ENCODE measurements around the gene NFKBIZ. TPM values are rescaled to one million over a fixed set of nuclear protein-coding genes. Genes with fewer than 3 reads are reported as not detected.
A peak's percentile ranks its signal among the peaks of the same experiment; 100 is the strongest.

Gene NFKBIZ
- total RNA-seq, 1 experiment from 2014 or later: 15.1 TPM

DNA sequence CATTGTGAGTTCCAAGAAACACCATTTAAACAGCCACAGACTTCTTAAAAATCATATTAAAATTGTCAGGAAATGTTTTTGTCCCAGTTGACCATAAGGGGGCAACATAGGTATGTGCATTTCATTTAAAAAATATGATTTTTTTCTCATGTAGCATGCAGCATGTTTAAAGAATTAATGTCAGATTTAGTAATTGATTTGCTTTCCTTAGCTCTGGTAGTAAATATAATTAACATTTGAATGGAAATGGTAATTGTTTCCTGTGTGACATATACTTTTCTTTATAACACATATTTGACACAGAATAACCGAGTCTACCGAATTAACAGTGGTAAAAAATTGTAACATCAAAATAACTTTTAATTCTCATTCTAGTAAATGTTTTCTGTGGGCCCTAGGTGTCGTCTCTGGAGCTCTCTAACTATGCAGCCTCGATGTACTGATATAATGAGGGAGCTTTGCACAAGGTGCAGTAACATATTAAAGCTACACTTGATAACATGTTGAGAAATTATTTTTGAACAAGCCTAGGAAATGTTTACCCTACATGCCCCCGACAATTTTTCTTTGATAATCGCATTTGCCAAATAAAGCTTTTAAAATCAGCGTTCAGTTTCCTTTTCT lies 35.4 kb upstream of the NFKBIZ start:
- POLR2A ChIA-PET: no interaction called here
- TF ChIP-seq, protein P1, sequence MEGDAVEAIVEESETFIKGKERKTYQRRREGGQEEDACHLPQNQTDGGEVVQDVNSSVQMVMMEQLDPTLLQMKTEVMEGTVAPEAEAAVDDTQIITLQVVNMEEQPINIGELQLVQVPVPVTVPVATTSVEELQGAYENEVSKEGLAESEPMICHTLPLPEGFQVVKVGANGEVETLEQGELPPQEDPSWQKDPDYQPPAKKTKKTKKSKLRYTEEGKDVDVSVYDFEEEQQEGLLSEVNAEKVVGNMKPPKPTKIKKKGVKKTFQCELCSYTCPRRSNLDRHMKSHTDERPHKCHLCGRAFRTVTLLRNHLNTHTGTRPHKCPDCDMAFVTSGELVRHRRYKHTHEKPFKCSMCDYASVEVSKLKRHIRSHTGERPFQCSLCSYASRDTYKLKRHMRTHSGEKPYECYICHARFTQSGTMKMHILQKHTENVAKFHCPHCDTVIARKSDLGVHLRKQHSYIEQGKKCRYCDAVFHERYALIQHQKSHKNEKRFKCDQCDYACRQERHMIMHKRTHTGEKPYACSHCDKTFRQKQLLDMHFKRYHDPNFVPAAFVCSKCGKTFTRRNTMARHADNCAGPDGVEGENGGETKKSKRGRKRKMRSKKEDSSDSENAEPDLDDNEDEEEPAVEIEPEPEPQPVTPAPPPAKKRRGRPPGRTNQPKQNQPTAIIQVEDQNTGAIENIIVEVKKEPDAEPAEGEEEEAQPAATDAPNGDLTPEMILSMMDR (IDR thresholded peaks at IDR 0.05): peak; percentile 33
- TF ChIP-seq RORB (CRISPR knock-in tag; IDR thresholded peaks at IDR 0.05): no peak
- Mint-ChIP-seq H3K4me1 (peaks cover 10% of the 10 kb centered on the region), H3K36me3 (0 out of 2 replicates have a peak, but pooled peaks cover 4% of the 10 kb centered on the region), H3K27me3 (ENCODE audit: low read depth) (no peaks in the 10 kb centered on the region), H3K9me3 (no peaks in the 10 kb centered on the region), H3K27ac (no peak overlapping the region), H3K4me3 (no peak overlapping the region)
- CTCF ChIA-PET: interaction anchor here (0.5 to 1.5 kb wide), 4 partner anchors 11 to 415 kb away, joined by 3 to 6 read pairs (median 4); no protein-coding TSS in a partner anchor
- no peak for ATAC-seq
- DNase-seq (ENCODE audit: low spot score): no peak

- DNase-seq (ENCODE audit: low spot score) (no peak), ATAC-seq (no peak)
- no peaks in the 10 kb centered on the region for H3K9me3 Mint-ChIP-seq
- TF ChIP-seq ZNF317 (CRISPR knock-in tag; IDR thresholded peaks at IDR 0.05; ENCODE audit: borderline replicate concordance, low read depth) (no peak), MLX (CRISPR knock-in tag; IDR thresholded peaks at IDR 0.05) (no peak), ZSCAN18 (CRISPR knock-in tag; IDR thresholded peaks at IDR 0.05) (no peak), HMGXB4 (CRISPR knock-in tag; IDR thresholded peaks at IDR 0.05) (no peak), ZNF423 (CRISPR knock-in tag; IDR thresholded peaks at IDR 0.05) (no peak), SMAD4 (CRISPR knock-in tag; IDR thresholded peaks at IDR 0.05) (no peak), JAZF1 (CRISPR knock-in tag; IDR thresholded peaks at IDR 0.05) (no peak), TEAD1 (CRISPR knock-in tag; IDR thresholded peaks at IDR 0.05) (no peak), IRF1 (CRISPR knock-in tag; IDR thresholded peaks at IDR 0.05) (no peak), KAT7 (CRISPR knock-in tag; IDR thresholded peaks at IDR 0.05; ENCODE audit: borderline replicate concordance) (no peak), ZNF671 (CRISPR knock-in tag; IDR thresholded peaks at IDR 0.05) (no peak), FOXK1 (CRISPR knock-in tag; IDR thresholded peaks at IDR 0.05) (no peak), ATF1 (CRISPR knock-in tag; IDR thresholded peaks at IDR 0.05) (no peak), ZMAT4 (CRISPR knock-in tag; IDR thresholded peaks at IDR 0.05) (no peak), ATF2 (CRISPR knock-in tag; IDR thresholded peaks at IDR 0.05; ENCODE audit: borderline replicate concordance, low read depth) (no peak)
- TF ChIP-seq, protein P2, sequence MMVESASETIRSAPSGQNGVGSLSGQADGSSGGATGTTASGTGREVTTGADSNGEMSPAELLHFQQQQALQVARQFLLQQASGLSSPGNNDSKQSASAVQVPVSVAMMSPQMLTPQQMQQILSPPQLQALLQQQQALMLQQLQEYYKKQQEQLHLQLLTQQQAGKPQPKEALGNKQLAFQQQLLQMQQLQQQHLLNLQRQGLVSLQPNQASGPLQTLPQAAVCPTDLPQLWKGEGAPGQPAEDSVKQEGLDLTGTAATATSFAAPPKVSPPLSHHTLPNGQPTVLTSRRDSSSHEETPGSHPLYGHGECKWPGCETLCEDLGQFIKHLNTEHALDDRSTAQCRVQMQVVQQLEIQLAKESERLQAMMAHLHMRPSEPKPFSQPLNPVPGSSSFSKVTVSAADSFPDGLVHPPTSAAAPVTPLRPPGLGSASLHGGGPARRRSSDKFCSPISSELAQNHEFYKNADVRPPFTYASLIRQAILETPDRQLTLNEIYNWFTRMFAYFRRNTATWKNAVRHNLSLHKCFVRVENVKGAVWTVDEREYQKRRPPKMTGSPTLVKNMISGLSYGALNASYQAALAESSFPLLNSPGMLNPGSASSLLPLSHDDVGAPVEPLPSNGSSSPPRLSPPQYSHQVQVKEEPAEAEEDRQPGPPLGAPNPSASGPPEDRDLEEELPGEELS (CRISPR knock-in tag; IDR thresholded peaks at IDR 0.05): no peak
- TF ChIP-seq, protein P3, sequence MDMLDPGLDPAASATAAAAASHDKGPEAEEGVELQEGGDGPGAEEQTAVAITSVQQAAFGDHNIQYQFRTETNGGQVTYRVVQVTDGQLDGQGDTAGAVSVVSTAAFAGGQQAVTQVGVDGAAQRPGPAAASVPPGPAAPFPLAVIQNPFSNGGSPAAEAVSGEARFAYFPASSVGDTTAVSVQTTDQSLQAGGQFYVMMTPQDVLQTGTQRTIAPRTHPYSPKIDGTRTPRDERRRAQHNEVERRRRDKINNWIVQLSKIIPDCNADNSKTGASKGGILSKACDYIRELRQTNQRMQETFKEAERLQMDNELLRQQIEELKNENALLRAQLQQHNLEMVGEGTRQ (CRISPR knock-in tag; IDR thresholded peaks at IDR 0.05): no peak
- TF ChIP-seq, protein P4, sequence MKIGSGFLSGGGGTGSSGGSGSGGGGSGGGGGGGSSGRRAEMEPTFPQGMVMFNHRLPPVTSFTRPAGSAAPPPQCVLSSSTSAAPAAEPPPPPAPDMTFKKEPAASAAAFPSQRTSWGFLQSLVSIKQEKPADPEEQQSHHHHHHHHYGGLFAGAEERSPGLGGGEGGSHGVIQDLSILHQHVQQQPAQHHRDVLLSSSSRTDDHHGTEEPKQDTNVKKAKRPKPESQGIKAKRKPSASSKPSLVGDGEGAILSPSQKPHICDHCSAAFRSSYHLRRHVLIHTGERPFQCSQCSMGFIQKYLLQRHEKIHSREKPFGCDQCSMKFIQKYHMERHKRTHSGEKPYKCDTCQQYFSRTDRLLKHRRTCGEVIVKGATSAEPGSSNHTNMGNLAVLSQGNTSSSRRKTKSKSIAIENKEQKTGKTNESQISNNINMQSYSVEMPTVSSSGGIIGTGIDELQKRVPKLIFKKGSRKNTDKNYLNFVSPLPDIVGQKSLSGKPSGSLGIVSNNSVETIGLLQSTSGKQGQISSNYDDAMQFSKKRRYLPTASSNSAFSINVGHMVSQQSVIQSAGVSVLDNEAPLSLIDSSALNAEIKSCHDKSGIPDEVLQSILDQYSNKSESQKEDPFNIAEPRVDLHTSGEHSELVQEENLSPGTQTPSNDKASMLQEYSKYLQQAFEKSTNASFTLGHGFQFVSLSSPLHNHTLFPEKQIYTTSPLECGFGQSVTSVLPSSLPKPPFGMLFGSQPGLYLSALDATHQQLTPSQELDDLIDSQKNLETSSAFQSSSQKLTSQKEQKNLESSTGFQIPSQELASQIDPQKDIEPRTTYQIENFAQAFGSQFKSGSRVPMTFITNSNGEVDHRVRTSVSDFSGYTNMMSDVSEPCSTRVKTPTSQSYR (CRISPR knock-in tag; IDR thresholded peaks at IDR 0.05): no peak
- 0 out of 2 replicates have a peak, but pooled peaks cover 4% of the 10 kb centered on the region for H3K36me3 Mint-ChIP-seq
- CTCF ChIA-PET: interaction anchor here (0.6 to 1.5 kb wide), 2 partner anchors 12 to 410 kb away, joined by 3 to 4 read pairs; no protein-coding TSS in a partner anchor
- H3K4me1 Mint-ChIP-seq: peaks cover 3% of the 10 kb centered on the region
- H3K27me3 Mint-ChIP-seq (ENCODE audit: low read depth): no peaks in the 10 kb centered on the region
- peak overlapping the region; percentile 10; the same call in 1 of the 2 replicates for H3K27ac Mint-ChIP-seq
- no peak overlapping the region for H3K4me3 Mint-ChIP-seq
- POLR2A ChIA-PET: no interaction called here
These were observed 34.5 kb upstream of the NFKBIZ start for GRCh38 chr3:101814835-101815234.

Data from WTC11 (cell line).